Neural cell (in vitro differentiated cells): ENCODE data around the gene PAPOLA. TPM values are rescaled to one million over a fixed set of nuclear protein-coding genes. Genes with fewer than 3 reads are reported as not detected.

Experiments used
- H2AFZ ChIP-seq: fragments of 200-600, 300-800 bp; sonication (generic), shearing (Covaris generic); 2 replicates; pipeline ENCODE4 v1.6.0; 2014; ENCODE audit warnings: low read depth, mild to moderate bottlenecking, antibody characterized with exemption, low read length, moderate library complexity
- H3F3A ChIP-seq: fragments of 200-600 bp; shearing (Covaris generic); 2 replicates; pipeline ENCODE4 v1.6.1; 2016; ENCODE audit warnings: mild to moderate bottlenecking, moderate library complexity, mixed read lengths, antibody characterized with exemption, low read length; ENCODE audit not compliant: insufficient read depth, poor library complexity, severe bottlenecking
- H3K27ac ChIP-seq: fragments of 200-600, 300-800 bp; sonication (generic), shearing (Covaris generic); 2 replicates; pipeline ENCODE4 v1.5.1; 2014; ENCODE audit warnings: mild to moderate bottlenecking, low read length, moderate library complexity
- H3K27me3 ChIP-seq: fragments of 300-800, 200-600 bp; sonication (generic), shearing (Covaris generic); 2 replicates; pipeline ENCODE4 v1.6.0; 2014; ENCODE audit warnings: mild to moderate bottlenecking, low read depth, low read length, moderate library complexity; ENCODE audit not compliant: insufficient read depth
- H3K36me3 ChIP-seq: fragments of 300-800, 200-600 bp; sonication (generic), shearing (Covaris generic); 2 replicates; pipeline ENCODE4 v1.5.1; 2014; ENCODE audit warnings: mild to moderate bottlenecking, antibody characterized with exemption, low read length, moderate library complexity; ENCODE audit not compliant: insufficient read depth
- H3K4me2 ChIP-seq: fragments of 300-800, 200-600 bp; sonication (generic), shearing (Covaris generic); 2 replicates; pipeline ENCODE4 v1.6.0; 2014; ENCODE audit warnings: mild to moderate bottlenecking, low read length
- H3K4me3 ChIP-seq: fragments of 300-800, 200-600 bp; sonication (generic), shearing (Covaris generic); 2 replicates; pipeline ENCODE4 v1.5.1; 2014; ENCODE audit warnings: mild to moderate bottlenecking, low read length, moderate library complexity
- H3K79me2 ChIP-seq: fragments of 200-600 bp; shearing (Covaris generic); replicated peaks from 2 replicates; pipeline ENCODE4 v1.6.0; 2014; ENCODE audit warnings: mild to moderate bottlenecking, low read length, moderate library complexity; ENCODE audit not compliant: insufficient read depth
- H3K9ac ChIP-seq: fragments of 300-800, 200-600 bp; sonication (generic), shearing (Covaris generic); 2 replicates; pipeline ENCODE4 v1.6.1; 2016; ENCODE audit warnings: mild to moderate bottlenecking, low read length, mixed read lengths
- H3K9me2 ChIP-seq: fragments of 200-600 bp; shearing (Covaris generic); 2 replicates; pipeline ENCODE4 v1.6.1; 2016; ENCODE audit warnings: mild to moderate bottlenecking, low read length, mixed read lengths; ENCODE audit not compliant: insufficient read depth
- H3K9me3 ChIP-seq: fragments of 200-600, 300-800 bp; sonication (generic), shearing (Covaris generic); 2 replicates; pipeline ENCODE4 v1.6.1; 2016; ENCODE audit warnings: mild to moderate bottlenecking, mixed run types, low read length, moderate library complexity, mixed read lengths
- H4K20me1 ChIP-seq: fragments of 200-600 bp; shearing (Covaris generic); 2 replicates; pipeline ENCODE4 v1.6.1; 2016; ENCODE audit warnings: mild to moderate bottlenecking, mixed run types; ENCODE audit not compliant: insufficient read depth
- EP300 ChIP-seq: fragments of 450-650 bp; conservative IDR thresholded peaks from 2 replicates; pipeline ENCODE4 v1.6.1; 2014; ENCODE audit warnings: antibody characterized with exemption, mild to moderate bottlenecking, moderate library complexity; ENCODE audit not compliant: poor library complexity, severe bottlenecking
- EZH2 ChIP-seq: fragments of 200-600, 300-800 bp; shearing (Covaris generic), sonication (generic); IDR thresholded peaks from 2 replicates; pipeline ENCODE4 v1.6.1; 2014; ENCODE audit warnings: antibody characterized with exemption, low read length, borderline replicate concordance, mild to moderate bottlenecking; ENCODE audit not compliant: insufficient read depth, poor library complexity, severe bottlenecking
- MXI1 ChIP-seq: fragments of 450-650 bp; conservative IDR thresholded peaks from 2 replicates; pipeline ENCODE4 v1.6.1; 2014; ENCODE audit warnings: antibody characterized with exemption, mild to moderate bottlenecking; ENCODE audit not compliant: poor library complexity, severe bottlenecking
- POLR2AphosphoS5 ChIP-seq: IDR thresholded peaks from 2 replicates; pipeline ENCODE4 v1.6.1; 2012
- RAD21 ChIP-seq: fragments of 450-650 bp; conservative IDR thresholded peaks from 2 replicates; pipeline ENCODE4 v1.6.1; 2014; ENCODE audit warnings: antibody characterized with exemption, mild to moderate bottlenecking, moderate library complexity
- SMC3 ChIP-seq: fragments of 450-650 bp; conservative IDR thresholded peaks from 2 replicates; pipeline ENCODE4 v1.6.1; 2014; ENCODE audit warnings: antibody characterized with exemption, mild to moderate bottlenecking, moderate library complexity; ENCODE audit not compliant: poor library complexity
- TAF1 ChIP-seq: IDR thresholded peaks from 2 replicates; pipeline ENCODE4 v1.6.1; 2012; ENCODE audit warnings: low read depth
- polyA plus RNA-seq: library from polyadenylated mRNA; depleted of rRNA; stranded (reverse); fragments of >200 nt; gene quantifications from 2 replicates; pipeline ENCODE4 v1.2.3, GENCODE V29; 2014
- TF ChIP-seq, protein P1 (sequence below): IDR thresholded peaks from 2 replicates; pipeline ENCODE4 v1.6.1; 2012; ENCODE audit warnings: borderline replicate concordance
- TF ChIP-seq, protein P2 (sequence below): fragments of 450-650 bp; IDR thresholded peaks from 2 replicates; pipeline ENCODE4 v1.5.1; 2014; ENCODE audit warnings: antibody characterized with exemption, mild to moderate bottlenecking, moderate library complexity; ENCODE audit not compliant: poor library complexity, severe bottlenecking

PAPOLA gene
- polyA plus RNA-seq, 1 donor from 2014 or later: 150 TPM

DNA sequence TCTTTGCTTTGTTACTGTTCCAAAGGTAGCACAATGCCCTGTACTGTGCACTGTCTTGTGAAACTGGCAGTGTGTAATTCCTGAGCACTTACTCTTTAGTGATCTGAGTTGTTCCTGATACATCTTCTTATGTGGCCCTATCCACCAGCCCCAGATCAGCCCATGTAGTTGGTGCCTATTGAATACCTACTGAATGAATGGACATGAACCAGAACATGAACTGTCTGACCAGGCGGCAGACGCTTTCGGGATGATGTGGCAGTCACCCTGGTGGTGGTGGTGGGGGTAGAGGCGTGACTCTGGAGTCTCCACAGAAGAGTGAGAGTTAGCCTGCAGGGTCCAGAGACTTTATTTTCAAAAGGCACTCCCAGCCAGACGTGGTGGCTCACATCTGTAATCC is 46.6 kb upstream of the PAPOLA start:
- H3K27ac ChIP-seq: no peak overlapping the region
- no peak for TF ChIP-seq POLR2AphosphoS5
- TF ChIP-seq RAD21: no peak
- TF ChIP-seq TAF1: no peak
- no peak for TF ChIP-seq SMC3
- TF ChIP-seq EP300: no peak
- TF ChIP-seq, protein P1, sequence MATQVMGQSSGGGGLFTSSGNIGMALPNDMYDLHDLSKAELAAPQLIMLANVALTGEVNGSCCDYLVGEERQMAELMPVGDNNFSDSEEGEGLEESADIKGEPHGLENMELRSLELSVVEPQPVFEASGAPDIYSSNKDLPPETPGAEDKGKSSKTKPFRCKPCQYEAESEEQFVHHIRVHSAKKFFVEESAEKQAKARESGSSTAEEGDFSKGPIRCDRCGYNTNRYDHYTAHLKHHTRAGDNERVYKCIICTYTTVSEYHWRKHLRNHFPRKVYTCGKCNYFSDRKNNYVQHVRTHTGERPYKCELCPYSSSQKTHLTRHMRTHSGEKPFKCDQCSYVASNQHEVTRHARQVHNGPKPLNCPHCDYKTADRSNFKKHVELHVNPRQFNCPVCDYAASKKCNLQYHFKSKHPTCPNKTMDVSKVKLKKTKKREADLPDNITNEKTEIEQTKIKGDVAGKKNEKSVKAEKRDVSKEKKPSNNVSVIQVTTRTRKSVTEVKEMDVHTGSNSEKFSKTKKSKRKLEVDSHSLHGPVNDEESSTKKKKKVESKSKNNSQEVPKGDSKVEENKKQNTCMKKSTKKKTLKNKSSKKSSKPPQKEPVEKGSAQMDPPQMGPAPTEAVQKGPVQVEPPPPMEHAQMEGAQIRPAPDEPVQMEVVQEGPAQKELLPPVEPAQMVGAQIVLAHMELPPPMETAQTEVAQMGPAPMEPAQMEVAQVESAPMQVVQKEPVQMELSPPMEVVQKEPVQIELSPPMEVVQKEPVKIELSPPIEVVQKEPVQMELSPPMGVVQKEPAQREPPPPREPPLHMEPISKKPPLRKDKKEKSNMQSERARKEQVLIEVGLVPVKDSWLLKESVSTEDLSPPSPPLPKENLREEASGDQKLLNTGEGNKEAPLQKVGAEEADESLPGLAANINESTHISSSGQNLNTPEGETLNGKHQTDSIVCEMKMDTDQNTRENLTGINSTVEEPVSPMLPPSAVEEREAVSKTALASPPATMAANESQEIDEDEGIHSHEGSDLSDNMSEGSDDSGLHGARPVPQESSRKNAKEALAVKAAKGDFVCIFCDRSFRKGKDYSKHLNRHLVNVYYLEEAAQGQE: no peak
- no peak for TF ChIP-seq MXI1
- TF ChIP-seq, protein P2, sequence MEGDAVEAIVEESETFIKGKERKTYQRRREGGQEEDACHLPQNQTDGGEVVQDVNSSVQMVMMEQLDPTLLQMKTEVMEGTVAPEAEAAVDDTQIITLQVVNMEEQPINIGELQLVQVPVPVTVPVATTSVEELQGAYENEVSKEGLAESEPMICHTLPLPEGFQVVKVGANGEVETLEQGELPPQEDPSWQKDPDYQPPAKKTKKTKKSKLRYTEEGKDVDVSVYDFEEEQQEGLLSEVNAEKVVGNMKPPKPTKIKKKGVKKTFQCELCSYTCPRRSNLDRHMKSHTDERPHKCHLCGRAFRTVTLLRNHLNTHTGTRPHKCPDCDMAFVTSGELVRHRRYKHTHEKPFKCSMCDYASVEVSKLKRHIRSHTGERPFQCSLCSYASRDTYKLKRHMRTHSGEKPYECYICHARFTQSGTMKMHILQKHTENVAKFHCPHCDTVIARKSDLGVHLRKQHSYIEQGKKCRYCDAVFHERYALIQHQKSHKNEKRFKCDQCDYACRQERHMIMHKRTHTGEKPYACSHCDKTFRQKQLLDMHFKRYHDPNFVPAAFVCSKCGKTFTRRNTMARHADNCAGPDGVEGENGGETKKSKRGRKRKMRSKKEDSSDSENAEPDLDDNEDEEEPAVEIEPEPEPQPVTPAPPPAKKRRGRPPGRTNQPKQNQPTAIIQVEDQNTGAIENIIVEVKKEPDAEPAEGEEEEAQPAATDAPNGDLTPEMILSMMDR: no peak
- TF ChIP-seq EZH2: no peak
- no peaks in the 10 kb centered on the region for H4K20me1 ChIP-seq

DNA sequence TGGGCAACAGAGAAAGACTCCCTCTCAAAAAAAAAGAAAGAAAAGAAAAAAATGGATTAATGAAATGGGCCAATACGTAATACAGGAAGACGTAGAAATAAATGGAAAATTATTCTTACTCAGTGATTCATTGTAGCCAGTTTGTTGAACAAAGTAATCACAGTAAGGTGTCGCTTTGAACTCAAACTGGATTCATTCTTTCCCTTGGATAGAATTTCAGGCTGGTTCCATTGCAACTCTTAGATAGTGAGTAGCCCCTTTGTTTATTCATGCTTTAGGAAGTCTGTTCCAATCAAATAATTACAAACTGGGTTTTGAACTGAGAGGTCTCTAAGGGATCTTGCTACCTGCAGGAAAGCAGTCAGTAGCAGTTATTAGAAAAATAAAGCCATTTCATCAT is 42.3 kb upstream of the PAPOLA start:
- H3K36me3 ChIP-seq: no peaks in the 10 kb centered on the region
- no peak overlapping the region for H3K27ac ChIP-seq
- no peak overlapping the region for H3K4me2 ChIP-seq
- H3K4me3 ChIP-seq: no peak overlapping the region
- no peaks in the 10 kb centered on the region for H3K79me2 ChIP-seq
- no peak overlapping the region for H2AFZ ChIP-seq
- H3K9me2 ChIP-seq: no peaks in the 10 kb centered on the region
- TF ChIP-seq, protein P1: no peak
- no peak for TF ChIP-seq SMC3
- no peak overlapping the region for H3K9ac ChIP-seq
- no peaks in the 10 kb centered on the region for H3F3A ChIP-seq
- no peaks in the 10 kb centered on the region for H3K9me3 ChIP-seq
- no peaks in the 10 kb centered on the region for H4K20me1 ChIP-seq
- no peaks in the 10 kb centered on the region for H3K27me3 ChIP-seq

More for the DNA sequence above, 46.6 kb upstream of the PAPOLA start:
- no peaks in the 10 kb centered on the region for H3F3A ChIP-seq
- no peaks in the 10 kb centered on the region for H3K9me3 ChIP-seq
- no peak overlapping the region for H3K4me3 ChIP-seq
- H3K4me2 ChIP-seq: no peak overlapping the region
- no peaks in the 10 kb centered on the region for H3K27me3 ChIP-seq
- no peaks in the 10 kb centered on the region for H3K79me2 ChIP-seq
- H2AFZ ChIP-seq: no peak overlapping the region
- H3K36me3 ChIP-seq: no peaks in the 10 kb centered on the region
- no peaks in the 10 kb centered on the region for H3K9me2 ChIP-seq
- no peak overlapping the region for H3K9ac ChIP-seq
